ENCODE data around the gene DAAM2. TPM values are rescaled to one million over a fixed set of nuclear protein-coding genes. Genes with fewer than 3 reads are reported as not detected.

The DAAM2 gene
- total and polyA plus RNA-seq, 2 donors from 2014 or later = 6.9 to 19.8 TPM

GRCh38 chr6:39925191-39925930, 133.2 kb downstream of the DAAM2 start:
- no peak for DNase-seq
- H3K36me3 ChIP-seq (ENCODE audit: control insufficient read depth in 2 of 3, insufficient read depth in 3 of 3, low read length in 3 of 3) = peaks cover 0 to 38% (median 5%) of the 10 kb centered on the region in 3 donors
- H3K4me1 ChIP-seq (ENCODE audit: control insufficient read depth in 2 of 3, insufficient read depth in 2 of 3, low read depth in 1 of 3, low read length in 3 of 3) = peaks cover 0 to 59% (median 35%) of the 10 kb centered on the region in 3 donors
- H3K27me3 ChIP-seq (ENCODE audit: control insufficient read depth, insufficient read depth, low read length) = no peaks in the 10 kb centered on the region
- no peak overlapping the region for H3K9ac ChIP-seq (ENCODE audit: low read length in 3 of 3)
- no peaks in the 10 kb centered on the region for H3K9me3 ChIP-seq (ENCODE audit: control insufficient read depth in 2 of 3, insufficient read depth in 1 of 3, low read length in 3 of 3)
- no peak for FAIRE-seq
- TF ChIP-seq, protein P1, sequence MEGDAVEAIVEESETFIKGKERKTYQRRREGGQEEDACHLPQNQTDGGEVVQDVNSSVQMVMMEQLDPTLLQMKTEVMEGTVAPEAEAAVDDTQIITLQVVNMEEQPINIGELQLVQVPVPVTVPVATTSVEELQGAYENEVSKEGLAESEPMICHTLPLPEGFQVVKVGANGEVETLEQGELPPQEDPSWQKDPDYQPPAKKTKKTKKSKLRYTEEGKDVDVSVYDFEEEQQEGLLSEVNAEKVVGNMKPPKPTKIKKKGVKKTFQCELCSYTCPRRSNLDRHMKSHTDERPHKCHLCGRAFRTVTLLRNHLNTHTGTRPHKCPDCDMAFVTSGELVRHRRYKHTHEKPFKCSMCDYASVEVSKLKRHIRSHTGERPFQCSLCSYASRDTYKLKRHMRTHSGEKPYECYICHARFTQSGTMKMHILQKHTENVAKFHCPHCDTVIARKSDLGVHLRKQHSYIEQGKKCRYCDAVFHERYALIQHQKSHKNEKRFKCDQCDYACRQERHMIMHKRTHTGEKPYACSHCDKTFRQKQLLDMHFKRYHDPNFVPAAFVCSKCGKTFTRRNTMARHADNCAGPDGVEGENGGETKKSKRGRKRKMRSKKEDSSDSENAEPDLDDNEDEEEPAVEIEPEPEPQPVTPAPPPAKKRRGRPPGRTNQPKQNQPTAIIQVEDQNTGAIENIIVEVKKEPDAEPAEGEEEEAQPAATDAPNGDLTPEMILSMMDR (IDR thresholded peaks at IDR 0.05; ENCODE audit: borderline replicate concordance, extremely low read depth, insufficient read depth) = no peak
- intact Hi-C loops (cut with DNase I) = no loop called here
- H3K27ac ChIP-seq (ENCODE audit: low read depth in 2 of 2, low read length in 2 of 2) = peak overlapping the region in 1 of 2 donors; percentile 12
- H3K4me3 ChIP-seq (ENCODE audit: low read length in 3 of 3) = no peak overlapping the region

GRCh38 chr6:39925931-39926290, 133.7 kb downstream of the DAAM2 start:
- FAIRE-seq (no peak), DNase-seq (no peak)
- TF ChIP-seq, protein P1 (IDR thresholded peaks at IDR 0.05; ENCODE audit: borderline replicate concordance, extremely low read depth, insufficient read depth) = no peak
- no peak overlapping the region for H3K4me3 ChIP-seq (ENCODE audit: low read length in 3 of 3)
- intact Hi-C loops (cut with DNase I) = no loop called here
- peaks cover 0 to 38% (median 5%) of the 10 kb centered on the region in 3 donors for H3K36me3 ChIP-seq (ENCODE audit: control insufficient read depth in 2 of 3, insufficient read depth in 3 of 3, low read length in 3 of 3)
- H3K27ac ChIP-seq (ENCODE audit: low read depth in 2 of 2, low read length in 2 of 2) = no peak overlapping the region
- peaks cover 0 to 61% (median 37%) of the 10 kb centered on the region in 3 donors for H3K4me1 ChIP-seq (ENCODE audit: control insufficient read depth in 2 of 3, insufficient read depth in 2 of 3, low read depth in 1 of 3, low read length in 3 of 3)
- H3K27me3 ChIP-seq (ENCODE audit: control insufficient read depth, insufficient read depth, low read length) = no peaks in the 10 kb centered on the region
- H3K9ac ChIP-seq (ENCODE audit: low read length in 3 of 3) = no peak overlapping the region
- no peaks in the 10 kb centered on the region for H3K9me3 ChIP-seq (ENCODE audit: control insufficient read depth in 2 of 3, insufficient read depth in 1 of 3, low read length in 3 of 3)

DNA sequence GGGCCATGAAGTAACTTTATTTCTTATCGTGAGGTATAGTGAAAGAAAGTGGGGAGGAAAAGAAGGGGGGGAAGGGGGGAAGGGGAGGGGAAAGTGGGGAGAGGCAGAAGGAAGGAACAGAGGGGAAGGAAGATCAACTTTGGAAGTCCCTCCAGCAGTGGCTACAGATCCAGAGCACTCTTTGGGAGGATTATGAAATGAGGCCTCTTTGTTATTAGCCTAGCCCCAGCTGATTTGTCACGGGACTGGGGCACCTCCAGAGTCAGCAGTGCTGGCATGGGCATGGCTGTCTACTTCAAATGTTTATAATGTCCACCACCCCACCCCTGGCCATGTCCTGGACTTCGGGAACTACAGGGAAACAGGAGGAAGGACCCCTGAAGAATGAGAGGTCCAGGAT, 134.5 kb downstream of the DAAM2 start:
- no peak overlapping the region for H3K9ac ChIP-seq (ENCODE audit: low read length in 3 of 3)
- H3K9me3 ChIP-seq (ENCODE audit: control insufficient read depth in 2 of 3, insufficient read depth in 1 of 3, low read length in 3 of 3) = no peaks in the 10 kb centered on the region
- DNase-seq (no peak), FAIRE-seq (no peak)
- H3K4me1 ChIP-seq (ENCODE audit: control insufficient read depth in 2 of 3, insufficient read depth in 2 of 3, low read depth in 1 of 3, low read length in 3 of 3) = peaks cover 0 to 66% (median 43%) of the 10 kb centered on the region in 3 donors
- intact Hi-C loops (cut with DNase I) = no loop called here
- H3K36me3 ChIP-seq (ENCODE audit: control insufficient read depth in 2 of 3, insufficient read depth in 3 of 3, low read length in 3 of 3) = peaks cover 0 to 34% (median 5%) of the 10 kb centered on the region in 3 donors
- TF ChIP-seq, protein P1 (IDR thresholded peaks at IDR 0.05; ENCODE audit: borderline replicate concordance, extremely low read depth, insufficient read depth) = no peak
- no peaks in the 10 kb centered on the region for H3K27me3 ChIP-seq (ENCODE audit: control insufficient read depth, insufficient read depth, low read length)
- H3K4me3 ChIP-seq (ENCODE audit: low read length in 3 of 3) = no peak overlapping the region
- no peak overlapping the region for H3K27ac ChIP-seq (ENCODE audit: low read depth in 2 of 2, low read length in 2 of 2)

Data from kidney (tissue), 14 donors.